Stimulated activated CD4-positive, alpha-beta T cell treated with anti-CD3 and anti-CD28 coated beads, TNF-alpha, amount 100 ng/mL, for 48 hours (primary cell): ENCODE measurements around the gene PRR30.
"Not testable (repeated sequence)": the region's sequence is repeated elsewhere in the genome, so short reads cannot be mapped to it uniquely, and the experiment has no call there.

Experiments used
- DNase-seq, 3 donors: peaks; one replicate each; pipeline ENCODE4 v3.0.0-alpha.2; 2020; ENCODE audit warnings: low read depth in 3 of 3

Gene PRR30

DNA sequence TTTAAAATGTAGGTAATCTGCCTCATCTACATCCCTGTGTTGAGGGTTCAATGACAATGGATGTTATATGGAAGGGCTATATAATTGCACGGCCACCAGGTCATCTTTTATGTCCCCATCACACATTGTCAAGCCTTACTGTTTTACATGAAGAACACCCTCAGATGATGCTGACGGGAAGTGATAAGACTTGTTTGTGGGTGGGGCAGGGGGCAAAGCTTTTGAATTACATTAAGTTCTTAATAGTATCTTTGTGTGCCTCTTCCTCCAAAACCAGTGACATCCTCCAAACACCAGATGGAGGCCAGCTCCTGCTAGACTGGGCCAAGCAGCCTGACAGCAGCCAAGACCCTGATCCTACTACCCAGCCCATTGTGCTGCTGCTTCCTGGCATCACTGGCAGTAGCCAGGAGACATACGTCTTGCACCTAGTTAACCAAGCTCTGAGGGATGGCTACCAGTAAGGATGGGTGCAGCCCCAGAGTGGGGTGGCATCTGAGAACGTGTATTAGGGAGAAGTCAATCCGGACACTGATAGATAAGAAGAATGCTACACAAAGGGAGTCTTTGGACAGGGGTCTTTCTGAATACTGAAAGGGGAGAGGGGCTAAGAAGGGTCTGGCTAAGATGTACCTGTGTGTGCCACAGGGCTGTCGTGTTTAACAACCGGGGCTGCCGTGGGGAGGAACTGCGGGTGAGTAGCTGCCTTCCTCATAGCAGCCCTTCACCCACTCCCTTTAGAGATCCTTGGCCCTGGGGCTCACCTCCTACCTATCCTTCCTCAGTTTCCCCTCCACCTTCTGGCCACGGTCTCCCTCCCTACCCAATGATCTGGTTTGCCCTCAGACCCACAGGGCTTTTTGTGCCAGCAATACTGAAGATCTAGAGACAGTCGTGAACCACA, 10.3 kb downstream of the PRR30 start:
- no peak for DNase-seq

DNA sequence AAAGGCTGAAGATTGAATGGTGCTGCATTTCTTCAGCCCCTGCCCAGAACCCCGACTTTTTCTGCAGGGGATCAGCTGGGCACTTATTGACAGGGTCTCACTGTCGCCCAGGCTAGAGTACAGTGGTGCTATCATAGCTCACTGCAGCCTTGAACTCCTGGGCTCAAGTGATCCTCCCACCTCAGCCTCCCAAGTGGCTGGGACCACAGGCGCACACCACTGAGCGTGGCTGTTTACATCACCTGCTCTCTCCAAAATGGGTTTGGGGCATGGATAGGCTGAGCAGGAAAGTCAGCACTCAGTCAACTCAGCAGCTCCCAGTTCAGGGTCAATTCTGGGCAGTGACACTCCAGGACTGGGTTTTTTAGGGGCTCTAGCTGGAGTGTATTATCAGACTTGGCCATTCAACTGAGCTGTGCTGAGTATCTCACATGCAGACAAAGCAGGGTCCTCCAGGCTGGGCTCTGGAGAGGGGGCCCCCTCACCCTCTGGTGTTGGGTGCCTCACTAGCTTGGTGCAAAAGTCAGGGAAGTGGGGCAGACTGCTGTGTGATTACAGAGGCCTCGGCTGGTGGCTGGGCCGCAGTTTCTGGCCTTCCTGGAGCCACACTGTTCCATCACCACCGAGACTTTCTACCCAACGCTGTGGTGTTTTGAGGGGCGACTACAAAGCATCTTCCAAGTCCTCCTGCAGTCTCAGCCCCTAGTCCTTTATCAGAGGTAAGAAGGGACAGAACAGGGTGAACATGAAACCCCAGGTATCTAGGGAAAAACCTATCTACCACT, 11.1 kb downstream of the PRR30 start:
- DNase-seq, result no peak

DNA sequence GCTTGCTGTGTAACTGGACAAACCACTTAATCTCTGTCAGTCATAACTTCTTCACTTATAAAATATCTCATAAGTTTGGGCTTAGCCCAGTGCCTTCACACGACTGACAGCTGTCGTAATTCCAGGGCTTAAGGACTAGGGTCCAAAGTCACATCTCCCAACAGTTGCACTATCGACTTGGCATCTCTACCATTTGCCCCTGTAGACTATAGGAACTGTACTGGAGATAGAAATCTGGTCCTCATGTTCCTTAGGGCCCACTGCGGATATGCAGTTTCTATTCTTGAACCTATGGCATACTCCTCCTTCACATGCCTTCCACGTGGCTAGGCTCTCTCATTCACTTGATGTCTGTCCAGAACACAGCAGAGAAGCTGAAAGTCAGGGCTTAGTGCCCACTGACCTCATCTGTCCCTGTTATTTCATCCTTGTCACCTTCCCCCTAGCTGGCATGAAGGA, 12.9 kb downstream of the PRR30 start:
- no peak for DNase-seq

DNA sequence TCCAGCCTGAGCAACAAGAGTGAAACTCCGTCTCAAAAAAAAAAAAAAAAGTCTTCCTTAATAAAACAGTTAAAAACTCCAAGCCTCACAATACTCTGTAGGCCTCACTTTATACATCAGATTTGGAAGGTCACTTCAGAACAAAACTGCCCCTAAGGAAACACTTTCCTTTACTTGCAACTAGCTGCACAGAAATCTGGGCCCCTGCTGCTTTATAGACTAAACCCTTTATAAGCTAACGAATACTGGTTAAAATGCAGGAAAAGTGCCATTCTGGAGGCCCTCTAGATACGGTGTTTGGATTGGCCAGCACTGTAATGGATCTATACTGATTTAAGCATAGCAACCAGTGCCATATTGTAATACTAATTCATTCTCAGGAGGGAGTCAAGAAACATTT, 14.1 kb downstream of the PRR30 start:
- no peak for DNase-seq

DNA sequence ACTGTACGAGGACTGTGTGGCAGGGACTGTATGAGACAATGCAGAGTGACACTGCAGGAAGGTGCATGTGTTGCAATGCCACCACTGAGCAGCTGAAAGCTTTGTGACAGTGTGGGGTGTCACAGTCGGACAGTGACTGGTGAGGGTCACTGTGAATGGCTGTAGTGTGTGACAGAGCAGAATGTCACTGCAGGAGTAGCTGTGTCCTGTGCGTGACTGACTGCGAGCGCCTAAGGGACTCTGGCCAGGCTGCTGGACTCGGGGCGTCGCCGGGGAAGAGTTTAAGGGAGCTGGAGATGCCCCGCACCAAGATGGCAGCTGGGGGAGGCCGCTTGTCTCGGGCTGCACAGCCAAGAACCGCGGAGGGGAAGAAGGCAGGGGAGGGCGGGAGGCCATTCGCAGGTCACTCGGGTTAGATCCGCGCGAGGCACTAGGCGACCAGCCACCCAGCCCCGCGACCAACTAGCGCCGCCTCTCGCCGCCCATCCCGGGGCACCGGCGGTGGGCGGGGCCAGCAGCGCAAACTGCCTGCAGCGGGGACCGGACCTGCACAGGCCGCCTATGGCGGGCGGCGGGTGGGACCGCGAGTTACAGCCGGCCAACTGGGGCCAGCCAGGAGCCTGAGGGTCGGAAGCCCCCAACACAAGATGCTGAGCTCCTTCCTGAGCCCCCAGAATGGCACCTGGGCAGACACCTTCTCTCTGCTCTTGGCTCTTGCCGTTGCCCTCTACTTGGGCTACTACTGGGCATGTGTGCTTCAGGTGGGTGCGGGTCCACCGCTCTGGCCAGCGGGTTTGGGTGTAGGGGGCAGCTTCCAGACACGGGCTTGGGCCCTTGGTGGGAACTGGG, 15.7 kb downstream of the PRR30 start, which contains the start of gene ABHD1:
ABHD1 (plus strand) TSS at position 514 of the 849 bp plus-strand sequence; CDS start at position 648, 134 bp downstream.
- peak in 1 of 3 donors; percentile 40 for DNase-seq

DNA sequence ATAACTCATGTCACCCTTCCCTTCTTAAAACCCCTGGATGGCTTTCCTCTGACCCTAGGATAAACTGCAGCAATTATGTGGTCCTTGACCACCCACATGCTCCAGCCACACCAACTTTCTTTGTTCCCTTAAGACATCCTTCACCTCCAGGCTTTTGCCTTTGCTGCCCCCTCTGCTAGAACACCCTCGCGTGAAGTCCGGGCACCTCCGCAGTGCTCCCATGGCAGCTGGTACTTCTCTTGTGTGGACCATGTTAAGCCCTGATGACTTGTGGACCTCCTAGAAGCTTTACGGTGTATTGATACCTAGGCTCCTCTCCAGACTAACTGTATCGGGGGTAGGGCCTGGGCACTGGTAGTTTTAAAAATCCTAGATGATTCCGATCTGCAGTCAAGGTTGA, 16.4 kb downstream of the PRR30 start:
- no peak for DNase-seq

DNA sequence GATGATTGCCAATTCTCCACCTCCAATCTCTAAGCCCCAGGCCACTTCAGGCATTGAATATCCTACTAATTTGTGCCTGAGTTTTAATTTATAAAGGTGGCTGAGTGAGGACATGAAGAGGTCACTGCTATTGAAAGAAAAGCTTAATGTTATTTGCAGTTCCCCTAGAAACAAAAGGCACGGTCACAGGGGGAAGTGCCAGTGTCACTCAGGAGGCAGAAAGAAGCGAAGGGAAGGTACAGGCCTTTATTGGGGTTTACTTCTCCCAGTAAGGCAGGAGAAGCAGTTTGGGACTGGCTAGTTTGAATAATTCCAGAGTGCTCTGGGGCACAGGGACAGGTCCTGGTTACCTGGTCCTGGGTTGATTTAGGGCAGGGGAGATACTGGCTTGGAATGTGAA, 17.3 kb downstream of the PRR30 start:
- no peak for DNase-seq

DNA sequence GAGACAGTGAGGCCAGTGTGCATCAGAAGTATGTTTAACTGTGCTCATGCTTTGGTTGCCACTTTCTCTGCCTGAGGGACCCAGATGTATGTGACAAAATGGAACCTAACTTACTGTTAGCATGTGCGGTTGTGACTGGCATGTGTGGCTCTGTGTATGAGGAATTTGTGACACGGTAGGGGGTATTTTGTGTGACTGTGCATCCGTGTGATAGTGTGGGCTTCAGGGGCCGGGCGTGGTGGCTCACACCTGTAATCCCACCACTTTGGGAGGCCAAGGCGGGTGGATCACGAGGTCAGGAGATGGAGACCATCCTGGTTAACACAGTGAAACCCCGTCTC, 19.9 kb downstream of the PRR30 start:
- DNase-seq, result not testable (repeated sequence)

DNA sequence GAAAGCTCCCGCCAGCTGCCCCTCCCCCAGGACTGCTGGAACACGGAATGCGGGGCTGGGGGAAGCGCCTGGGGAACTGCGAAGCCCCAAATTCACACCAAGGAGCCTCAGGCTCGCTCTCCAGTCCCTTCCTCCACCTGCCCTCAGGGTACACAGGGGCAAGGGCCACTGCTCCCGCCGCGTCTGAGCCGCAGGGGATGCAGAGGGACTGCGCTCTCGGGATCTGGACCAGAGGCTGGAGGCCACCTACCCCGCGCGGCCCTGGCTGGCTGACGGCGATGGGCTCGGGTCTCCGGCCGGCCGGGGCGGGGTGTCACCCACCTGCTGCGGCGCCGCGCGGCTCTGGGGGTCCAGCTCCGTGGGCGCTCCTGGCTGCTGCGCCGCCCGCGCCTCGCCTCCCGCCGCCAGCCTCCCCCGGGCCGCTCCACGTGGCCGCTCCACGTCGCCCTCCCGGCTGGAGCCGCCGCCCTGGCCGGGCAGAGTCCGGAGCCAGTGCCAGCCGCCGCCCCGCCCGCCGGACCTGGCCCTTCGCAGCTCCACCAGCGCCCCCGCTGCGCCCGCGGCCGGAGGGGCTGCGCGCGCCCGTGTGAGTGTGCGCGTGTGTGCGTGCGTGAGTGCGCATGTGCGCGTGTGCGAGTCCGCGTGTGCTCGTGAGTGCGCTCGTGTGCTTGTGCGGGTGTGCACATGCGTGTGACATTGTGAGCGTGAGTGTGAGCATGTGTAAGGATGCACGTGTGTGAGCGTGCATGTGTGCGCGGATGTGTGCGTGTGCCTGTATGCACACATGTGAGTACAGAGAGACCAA, 20.5 kb downstream of the PRR30 start, which contains the start of gene CGREF1:
CGREF1 (minus strand) TSS at position 604 of the 805 bp plus-strand sequence. CDS start 14,762 bp downstream, outside the sequence.
- no peak for DNase-seq

DNA sequence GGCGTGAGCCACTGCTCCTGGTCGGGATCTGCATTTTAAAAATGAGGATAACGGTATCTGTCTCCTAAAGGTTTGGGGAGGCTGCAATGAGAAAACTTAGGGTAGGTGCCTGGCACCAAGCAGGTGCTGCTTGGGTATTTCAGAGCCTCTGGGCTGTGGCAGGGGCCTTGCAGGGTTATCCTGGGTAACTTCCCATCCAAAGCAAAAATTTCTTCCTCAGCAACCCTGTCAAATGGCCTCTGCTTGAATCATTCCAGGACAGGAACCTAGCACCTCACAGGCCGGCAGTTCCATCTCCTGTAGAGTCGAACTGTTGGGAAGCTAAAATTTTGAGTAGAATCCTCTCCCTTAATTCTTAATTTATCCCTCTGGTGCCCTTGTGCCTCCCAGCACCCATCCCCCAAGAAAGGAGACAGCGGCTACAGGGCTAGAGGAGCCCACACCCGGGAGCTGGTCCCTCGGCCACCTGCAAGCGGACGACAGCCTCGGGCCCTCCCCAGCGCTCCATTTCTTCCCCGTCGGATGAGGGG, 21.1 kb downstream of the PRR30 start:
- no peak for DNase-seq

DNA sequence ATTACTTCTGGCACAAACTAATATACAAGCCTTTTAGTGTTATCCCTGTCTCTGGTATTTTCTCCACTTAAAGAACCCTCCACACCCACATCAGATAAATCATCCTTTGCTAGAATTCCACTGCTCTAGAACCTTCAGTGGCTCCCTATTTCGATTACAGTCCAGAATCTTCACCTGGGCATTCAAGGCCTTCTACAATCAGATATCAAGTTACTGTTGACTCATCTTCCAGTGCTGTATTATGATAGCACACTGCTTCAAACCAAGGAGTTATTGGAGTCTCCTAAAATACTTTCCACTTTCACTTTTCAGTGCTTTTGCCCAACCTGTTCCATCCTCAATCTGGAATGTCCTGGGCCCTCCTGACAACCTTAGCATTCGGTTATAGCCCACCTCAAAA, 23.7 kb downstream of the PRR30 start:
- no peak for DNase-seq

DNA sequence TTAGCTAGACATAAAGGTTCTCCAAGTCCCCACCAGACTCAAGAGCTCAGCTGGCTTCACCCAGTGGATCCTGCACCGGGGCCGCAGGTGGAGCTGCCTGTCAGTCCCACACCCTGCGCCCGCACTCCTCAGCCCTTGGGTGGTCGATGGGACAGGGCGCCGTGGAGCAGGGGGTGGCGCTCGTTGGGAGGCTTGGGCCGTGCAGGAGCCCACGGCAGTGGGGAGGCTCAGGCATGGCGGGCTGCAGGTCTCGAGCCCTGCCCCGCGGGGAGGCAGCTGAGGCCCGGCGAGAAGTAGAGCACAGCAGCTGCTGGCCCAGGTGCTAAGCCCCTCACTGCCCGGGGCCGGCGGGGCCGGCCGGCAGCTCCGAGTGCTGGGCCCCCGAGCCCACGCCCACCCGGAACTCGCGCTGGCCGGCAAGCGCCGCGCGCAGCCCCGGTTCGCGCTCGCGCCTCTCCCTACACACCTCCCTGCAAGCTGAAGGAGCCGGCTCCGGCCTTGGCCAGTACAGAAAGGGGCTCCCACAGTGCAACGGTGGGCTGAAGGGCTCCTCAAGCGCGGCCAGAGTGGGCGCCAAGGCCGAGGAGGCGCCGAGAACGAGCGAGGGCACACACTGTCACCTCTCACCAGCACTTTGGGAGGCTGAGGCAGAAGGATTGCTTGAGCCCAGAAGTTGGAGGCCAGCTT, 27.7 kb downstream of the PRR30 start:
- not testable (repeated sequence) for DNase-seq

DNA sequence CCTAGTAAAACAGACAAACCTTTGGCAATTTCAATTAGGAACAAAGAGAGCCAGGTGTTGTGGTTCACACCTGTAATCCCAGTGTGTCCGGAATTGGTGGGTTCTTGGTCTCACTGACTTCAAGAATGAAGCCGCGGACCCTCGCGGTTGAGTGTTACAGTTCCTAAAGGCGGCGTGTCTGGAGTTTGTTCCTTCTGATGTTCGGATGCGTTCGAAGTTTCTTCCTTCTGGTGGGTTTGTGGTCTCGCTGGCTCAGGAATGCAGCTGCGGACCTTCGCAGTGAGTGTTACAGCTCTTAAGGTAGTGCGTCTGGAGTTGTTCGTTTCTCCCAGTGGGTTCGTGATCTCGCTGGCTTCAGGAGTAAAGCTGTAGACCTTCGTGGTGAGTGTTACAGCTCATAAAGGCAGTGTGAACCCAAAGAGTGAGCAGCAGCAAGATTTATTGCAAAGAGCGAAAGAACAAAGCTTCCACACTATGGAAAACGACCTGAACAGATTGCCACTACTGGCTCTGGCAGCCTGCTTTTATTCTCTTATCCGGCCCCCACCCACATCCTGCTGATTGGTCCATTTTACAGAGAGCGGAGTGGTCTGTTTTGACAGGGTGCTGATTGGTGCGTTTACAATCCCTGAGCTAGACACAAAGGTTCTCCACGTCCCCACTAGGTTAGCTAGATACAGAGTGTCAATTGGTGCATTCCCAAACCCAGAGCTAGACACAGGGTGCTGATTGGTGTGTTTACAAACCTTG, 28.4 kb downstream of the PRR30 start:
- DNase-seq, result not testable (repeated sequence)

DNA sequence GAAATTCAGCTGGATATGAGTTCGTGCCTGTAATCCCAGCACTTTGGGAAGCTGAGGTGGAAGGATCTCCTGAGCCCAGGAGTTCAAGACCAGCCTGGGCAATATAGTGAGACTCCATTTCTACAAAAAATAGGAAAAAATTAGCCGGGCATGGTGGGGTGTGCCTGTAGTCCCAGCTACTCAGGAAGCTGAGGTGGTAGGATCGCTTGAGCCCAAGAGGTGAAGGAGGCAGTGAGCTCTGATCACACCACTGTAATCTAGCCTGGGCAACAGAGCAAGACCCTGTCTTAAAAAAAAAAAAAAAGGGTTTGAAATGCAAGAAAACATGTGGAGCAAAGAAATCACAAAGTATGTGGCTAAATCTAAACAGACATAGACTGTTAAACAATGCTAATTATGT, 30.1 kb downstream of the PRR30 start:
- DNase-seq, result no peak

DNA sequence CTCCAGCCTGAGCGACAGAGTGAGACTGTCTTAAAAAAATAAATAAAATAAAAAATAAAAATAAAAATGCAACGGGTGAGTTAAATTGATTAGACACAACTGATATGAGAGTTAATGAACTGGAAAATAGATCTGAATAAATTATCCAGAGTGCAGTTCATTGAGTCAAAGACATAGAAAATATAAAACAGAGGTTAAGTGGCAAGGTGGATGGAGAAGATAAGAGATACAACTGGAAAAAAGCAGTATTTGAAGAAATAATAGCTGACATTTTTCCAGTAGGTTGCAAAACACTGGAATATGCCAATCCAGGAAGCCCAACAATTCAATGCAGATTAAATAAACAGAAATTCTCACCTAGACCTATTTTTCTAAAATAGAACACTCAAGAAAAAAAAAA, 31.0 kb downstream of the PRR30 start:
- DNase-seq, result no peak

DNA sequence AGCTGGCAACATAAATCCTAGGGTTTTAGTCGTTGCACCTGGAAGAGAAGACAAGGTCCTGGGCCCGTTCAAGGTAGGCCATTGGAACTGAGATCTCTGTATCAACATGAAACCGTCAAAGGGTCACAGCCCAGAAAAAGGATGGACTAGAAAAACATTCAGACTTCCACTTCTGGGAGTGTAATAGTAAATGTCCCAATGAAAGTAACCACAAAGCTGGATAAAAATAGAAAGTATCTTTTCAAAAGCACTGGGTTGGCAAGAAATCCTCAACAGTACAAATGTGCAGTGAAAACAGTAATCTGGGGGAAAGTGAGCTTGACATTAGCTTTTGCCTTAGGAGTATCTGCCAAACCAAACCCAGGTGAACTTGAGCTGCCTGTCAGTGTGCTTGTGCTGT, 33.2 kb downstream of the PRR30 start:
- DNase-seq, result no peak

DNA sequence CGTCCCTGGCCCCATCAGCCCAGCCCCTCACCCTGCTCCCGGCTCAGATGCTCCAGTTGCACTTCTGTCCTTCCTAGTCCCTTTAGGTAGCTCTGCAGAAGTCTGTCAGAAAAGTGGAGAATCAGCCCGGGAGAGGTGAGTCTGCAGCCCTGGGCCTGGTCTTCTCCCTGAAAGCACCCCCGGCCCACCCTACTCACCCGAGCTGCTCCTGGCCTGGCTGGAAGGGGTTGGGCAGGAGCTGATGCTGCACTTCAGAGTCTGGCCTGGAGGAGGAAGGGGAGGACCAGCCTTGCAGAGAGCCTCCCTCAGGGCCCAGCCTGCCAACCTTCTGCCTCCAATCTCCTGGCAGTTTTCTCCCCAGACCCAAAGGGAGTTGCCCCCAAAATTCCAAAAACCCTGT, 36.9 kb downstream of the PRR30 start:
- DNase-seq, result no peak

DNA sequence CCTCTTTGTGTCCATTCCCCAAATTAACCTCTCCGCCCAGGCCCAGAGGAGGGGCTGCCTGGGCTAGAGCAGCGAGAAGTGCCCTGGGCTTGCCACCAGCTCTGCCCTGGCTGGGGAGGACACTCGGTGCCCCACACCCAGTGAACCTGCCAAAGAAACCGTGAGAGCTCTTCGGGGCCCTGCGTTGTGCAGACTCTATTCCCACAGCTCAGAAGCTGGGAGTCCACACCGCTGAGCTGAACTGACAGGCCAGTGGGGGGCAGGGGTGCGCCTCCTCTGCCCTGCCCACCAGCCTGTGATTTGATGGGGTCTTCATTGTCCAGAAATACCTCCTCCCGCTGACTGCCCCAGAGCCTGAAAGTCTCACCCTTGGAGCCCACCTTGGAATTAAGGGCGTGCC, 39.2 kb downstream of the PRR30 start:
- DNase-seq, result no peak

DNA sequence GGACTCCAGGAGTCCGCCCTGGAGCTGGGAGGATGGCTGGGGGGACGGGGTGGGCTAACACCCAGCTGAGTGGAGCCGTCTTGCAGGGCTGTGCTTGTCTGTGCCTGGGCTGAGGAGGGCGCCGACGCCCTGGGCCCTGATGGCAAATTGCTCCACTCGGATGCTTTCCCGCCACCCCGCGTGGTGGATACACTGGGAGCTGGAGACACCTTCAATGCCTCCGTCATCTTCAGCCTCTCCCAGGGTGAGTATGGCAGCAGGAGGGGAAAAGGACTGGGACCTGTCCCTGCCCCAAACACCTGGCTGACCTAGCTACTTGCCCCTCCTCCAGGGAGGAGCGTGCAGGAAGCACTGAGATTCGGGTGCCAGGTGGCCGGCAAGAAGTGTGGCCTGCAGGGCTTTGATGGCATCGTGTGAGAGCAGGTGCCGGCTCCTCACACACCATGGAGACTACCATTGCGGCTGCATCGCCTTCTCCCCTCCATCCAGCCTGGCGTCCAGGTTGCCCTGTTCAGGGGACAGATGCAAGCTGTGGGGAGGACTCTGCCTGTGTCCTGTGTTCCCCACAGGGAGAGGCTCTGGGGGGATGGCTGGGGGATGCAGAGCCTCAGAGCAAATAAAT, 39.8 kb downstream of the PRR30 start:
- no peak for DNase-seq
